ENCODE data around the gene MACROD2. TPM values are rescaled to one million over a fixed set of nuclear protein-coding genes. Genes with fewer than 3 reads are reported as not detected.

MACROD2 gene
- total RNA-seq, 6 experiments from 2014 or later: 0.05 to 0.57 (median 0.11) TPM; not detected in 1

DNA sequence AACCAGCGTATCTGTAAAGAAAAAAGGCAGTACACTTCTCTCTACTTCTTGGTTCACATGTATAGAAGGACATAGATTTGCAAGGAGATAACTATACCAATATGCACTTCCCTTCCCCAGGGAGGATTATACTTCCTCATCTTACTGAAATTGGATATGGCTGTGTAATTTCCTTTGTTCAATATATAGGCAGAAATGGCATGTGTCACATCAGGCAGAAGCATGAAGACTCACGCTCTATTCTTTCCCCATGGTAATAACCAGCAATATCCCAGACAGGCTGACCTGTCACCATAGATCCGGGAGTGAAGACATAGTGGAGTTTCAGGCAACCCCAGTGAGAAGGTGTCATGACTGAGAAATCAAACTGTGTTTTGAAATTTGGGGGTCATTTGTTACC is 2059.7 kb downstream of the MACROD2 start:
- DNase-seq: no peak
- no peak overlapping the region for H3K27ac Mint-ChIP-seq
- H3K36me3 Mint-ChIP-seq (ENCODE audit: low read depth): no peaks in the 10 kb centered on the region; the same call in 1 of the 2 replicates
- no peaks in the 10 kb centered on the region; the same call in 1 of the 2 replicates for H3K27me3 Mint-ChIP-seq (ENCODE audit: insufficient read depth)
- no peaks in the 10 kb centered on the region for H3K4me1 Mint-ChIP-seq (ENCODE audit: low read depth)
- H3K4me3 Mint-ChIP-seq: no peak overlapping the region
- TF ChIP-seq, protein P1, sequence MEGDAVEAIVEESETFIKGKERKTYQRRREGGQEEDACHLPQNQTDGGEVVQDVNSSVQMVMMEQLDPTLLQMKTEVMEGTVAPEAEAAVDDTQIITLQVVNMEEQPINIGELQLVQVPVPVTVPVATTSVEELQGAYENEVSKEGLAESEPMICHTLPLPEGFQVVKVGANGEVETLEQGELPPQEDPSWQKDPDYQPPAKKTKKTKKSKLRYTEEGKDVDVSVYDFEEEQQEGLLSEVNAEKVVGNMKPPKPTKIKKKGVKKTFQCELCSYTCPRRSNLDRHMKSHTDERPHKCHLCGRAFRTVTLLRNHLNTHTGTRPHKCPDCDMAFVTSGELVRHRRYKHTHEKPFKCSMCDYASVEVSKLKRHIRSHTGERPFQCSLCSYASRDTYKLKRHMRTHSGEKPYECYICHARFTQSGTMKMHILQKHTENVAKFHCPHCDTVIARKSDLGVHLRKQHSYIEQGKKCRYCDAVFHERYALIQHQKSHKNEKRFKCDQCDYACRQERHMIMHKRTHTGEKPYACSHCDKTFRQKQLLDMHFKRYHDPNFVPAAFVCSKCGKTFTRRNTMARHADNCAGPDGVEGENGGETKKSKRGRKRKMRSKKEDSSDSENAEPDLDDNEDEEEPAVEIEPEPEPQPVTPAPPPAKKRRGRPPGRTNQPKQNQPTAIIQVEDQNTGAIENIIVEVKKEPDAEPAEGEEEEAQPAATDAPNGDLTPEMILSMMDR (IDR thresholded peaks at IDR 0.05): no peak
- H3K9me3 Mint-ChIP-seq: peaks cover 31% of the 10 kb centered on the region

DNA sequence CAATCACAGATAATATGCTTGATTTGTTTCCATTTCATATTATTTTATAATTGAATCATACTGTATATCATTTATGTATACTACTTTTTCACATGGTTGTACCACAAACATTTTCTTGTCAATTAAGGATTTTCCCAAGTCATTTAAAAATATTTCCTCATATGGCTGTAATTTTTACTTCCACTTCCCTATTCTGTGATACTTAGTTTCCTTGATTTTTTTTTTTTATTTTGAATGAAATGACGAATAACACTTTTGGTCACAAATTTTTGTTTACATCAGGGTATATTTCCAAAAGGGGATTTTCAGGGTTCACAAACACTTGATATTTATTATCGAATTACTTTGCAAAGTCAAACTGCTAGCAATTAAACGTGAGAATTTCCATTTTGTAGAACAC is 2062.3 kb downstream of the MACROD2 start:
- TF ChIP-seq, protein P1 (IDR thresholded peaks at IDR 0.05): no peak
- Mint-ChIP-seq H3K27me3 (ENCODE audit: insufficient read depth) (no peaks in the 10 kb centered on the region; the same call in 1 of the 2 replicates), H3K4me3 (no peak overlapping the region), H3K4me1 (ENCODE audit: low read depth) (no peaks in the 10 kb centered on the region), H3K36me3 (ENCODE audit: low read depth) (no peaks in the 10 kb centered on the region; the same call in 1 of the 2 replicates), H3K27ac (no peak overlapping the region), H3K9me3 (peaks cover 43% of the 10 kb centered on the region)
- DNase-seq: no peak

DNA sequence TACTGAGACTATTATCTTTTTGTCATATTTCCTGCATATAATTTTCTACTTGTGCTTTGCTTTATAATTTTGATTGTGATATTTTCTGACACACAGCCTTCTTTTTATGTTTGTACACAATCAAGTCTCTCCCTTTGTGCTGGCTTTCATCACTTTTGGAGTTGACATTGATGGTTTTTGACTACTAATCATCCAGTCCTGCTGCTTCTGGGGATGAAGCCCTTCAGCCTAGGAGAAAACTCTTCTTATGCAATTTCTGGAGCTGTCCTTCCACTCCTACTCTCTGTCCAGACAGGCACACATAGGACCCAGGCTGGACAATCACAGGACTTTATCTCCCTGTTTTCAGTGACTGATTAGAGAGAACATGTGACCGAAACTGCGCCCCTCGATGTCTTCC is 2063.0 kb downstream of the MACROD2 start:
- no peak overlapping the region for H3K27ac Mint-ChIP-seq
- DNase-seq: no peak
- H3K9me3 Mint-ChIP-seq: peaks cover 43% of the 10 kb centered on the region
- H3K27me3 Mint-ChIP-seq (ENCODE audit: insufficient read depth): no peaks in the 10 kb centered on the region; the same call in 1 of the 2 replicates
- TF ChIP-seq, protein P1 (IDR thresholded peaks at IDR 0.05): no peak
- H3K36me3 Mint-ChIP-seq (ENCODE audit: low read depth): no peaks in the 10 kb centered on the region; the same call in 1 of the 2 replicates
- H3K4me3 Mint-ChIP-seq: no peak overlapping the region
- H3K4me1 Mint-ChIP-seq (ENCODE audit: low read depth): no peaks in the 10 kb centered on the region

DNA sequence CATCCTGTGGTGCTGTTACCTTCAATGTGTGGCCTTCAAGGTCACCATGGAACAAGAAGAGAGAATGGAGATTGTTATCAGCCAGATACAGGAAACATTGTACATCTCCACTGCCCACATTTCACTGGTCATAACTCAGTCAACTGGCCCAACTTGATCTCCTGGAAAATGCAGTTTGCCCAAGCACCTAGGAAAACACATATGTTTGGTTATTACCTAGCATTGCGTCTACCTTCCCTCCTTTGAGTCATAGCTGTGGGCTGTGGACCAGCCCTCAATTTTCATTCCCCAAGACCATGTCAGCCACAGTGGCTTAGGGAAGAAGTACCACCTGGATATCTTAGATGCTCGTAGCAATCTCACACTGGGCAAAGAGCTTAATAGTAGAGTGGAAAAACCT is 2064.5 kb downstream of the MACROD2 start:
- no peaks in the 10 kb centered on the region for H3K4me1 Mint-ChIP-seq (ENCODE audit: low read depth)
- TF ChIP-seq, protein P1 (IDR thresholded peaks at IDR 0.05): no peak
- H3K4me3 Mint-ChIP-seq: no peak overlapping the region
- H3K27ac Mint-ChIP-seq: no peak overlapping the region
- H3K36me3 Mint-ChIP-seq (ENCODE audit: low read depth): no peaks in the 10 kb centered on the region; the same call in 1 of the 2 replicates
- no peaks in the 10 kb centered on the region; the same call in 1 of the 2 replicates for H3K27me3 Mint-ChIP-seq (ENCODE audit: insufficient read depth)
- peaks cover 37% of the 10 kb centered on the region for H3K9me3 Mint-ChIP-seq
- no peak for DNase-seq

DNA sequence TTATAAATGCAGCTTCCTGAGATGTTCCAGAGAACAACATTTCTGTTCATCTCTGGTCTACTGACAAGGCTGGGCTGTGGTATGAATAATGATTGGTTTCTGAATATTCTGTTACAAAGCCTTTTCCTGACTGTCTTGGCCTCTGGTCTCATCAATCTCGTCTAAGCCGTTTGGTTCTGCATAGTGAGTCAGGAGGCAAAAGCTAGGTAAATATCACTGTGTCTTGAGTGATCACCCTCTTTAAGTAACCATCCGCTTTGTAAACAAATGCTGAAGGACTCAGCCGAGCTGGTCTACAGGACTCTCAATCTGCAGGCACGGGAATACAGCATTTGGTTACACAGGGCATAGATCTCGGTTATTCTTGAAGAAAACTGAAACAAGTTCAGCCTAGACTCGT is 2066.0 kb downstream of the MACROD2 start:
- Mint-ChIP-seq H3K4me1 (ENCODE audit: low read depth) (no peaks in the 10 kb centered on the region), H3K9me3 (peaks cover 26% of the 10 kb centered on the region), H3K27ac (no peak overlapping the region), H3K4me3 (no peak overlapping the region), H3K36me3 (ENCODE audit: low read depth) (no peaks in the 10 kb centered on the region; the same call in 1 of the 2 replicates), H3K27me3 (ENCODE audit: insufficient read depth) (no peaks in the 10 kb centered on the region)
- DNase-seq: no peak
- TF ChIP-seq, protein P1 (IDR thresholded peaks at IDR 0.05): no peak
